GM19043 (cell line): ENCODE data around the gene URGCP.

Experiments used
- ATAC-seq: cut with Tn5 transposase; IDR thresholded peaks from one replicate; pipeline ENCODE4 v1.9.1; 2021; ENCODE audit warnings: low read depth; ENCODE audit not compliant: unreplicated experiment

Gene URGCP

GRCh38 chr7:43906331-43907010, at the start of gene URGCP:
Gene URGCP, minus strand, starts transcription at chr7:43906596. Its CDS starts 21 bp downstream, at chr7:43906575.
- ATAC-seq: peak; percentile 75

- ATAC-seq: no peak
Observed at GRCh38 chr7:43956027-43956426, 49.6 kb upstream of the URGCP start.

- ATAC-seq: peak; percentile 59
Observed at GRCh38 chr7:43954524-43955228, 48.3 kb upstream of the URGCP start.

- no peak for ATAC-seq
Observed at GRCh38 chr7:43953071-43953470, 46.7 kb upstream of the URGCP start.

- no peak for ATAC-seq
Observed at GRCh38 chr7:43952028-43952427, 45.6 kb upstream of the URGCP start.

GRCh38 chr7:43944286-43944685, 37.9 kb upstream of the URGCP start:
- ATAC-seq: no peak

GRCh38 chr7:43943417-43944187, 37.2 kb upstream of the URGCP start:
- ATAC-seq: no peak

- ATAC-seq: no peak
Observed at GRCh38 chr7:43942997-43943396, 36.6 kb upstream of the URGCP start.

GRCh38 chr7:43942250-43942649, 35.9 kb upstream of the URGCP start:
- no peak for ATAC-seq

- no peak for ATAC-seq
Observed at GRCh38 chr7:43938892-43939482, 32.6 kb upstream of the URGCP start.

GRCh38 chr7:43937444-43937843, 31.0 kb upstream of the URGCP start:
- ATAC-seq: no peak

GRCh38 chr7:43933902-43934560, 27.6 kb upstream of the URGCP start:
- no peak for ATAC-seq

- no peak for ATAC-seq
Observed at GRCh38 chr7:43931346-43931745, 24.9 kb upstream of the URGCP start.

GRCh38 chr7:43929529-43930457, 23.4 kb upstream of the URGCP start:
- ATAC-seq: no peak

GRCh38 chr7:43927810-43928209, 21.4 kb upstream of the URGCP start:
- no peak for ATAC-seq

GRCh38 chr7:43926798-43927123, 20.4 kb upstream of the URGCP start:
- ATAC-seq: peak; percentile 15

- peak; percentile 85 for ATAC-seq
Observed at GRCh38 chr7:43925984-43926797, 19.8 kb upstream of the URGCP start, which contains the start of gene UBE2D4. Gene UBE2D4, plus strand, starts transcription at chr7:43926436. Its CDS starts 97 bp downstream, at chr7:43926533.

GRCh38 chr7:43922726-43923125, 16.3 kb upstream of the URGCP start:
- ATAC-seq: no peak

GRCh38 chr7:43921423-43921822, 15.0 kb upstream of the URGCP start:
- no peak for ATAC-seq
